Left colon (tissue), 2 donors: ENCODE results near the gene DHX38. TPM values are rescaled to one million over a fixed set of nuclear protein-coding genes. Genes with fewer than 3 reads are reported as not detected.
A peak's percentile ranks its signal among the peaks of the same experiment; 100 is the strongest.
"Not testable (repeated sequence)": the region's sequence is repeated elsewhere in the genome, so short reads cannot be mapped to it uniquely, and the experiment has no call there.

Source experiments
- ATAC-seq: fragments of 200-7000 bp; cut with Tn5 transposase; one replicate; pipeline ENCODE4 v1.9.1; 2020; ENCODE audit warnings: mild to moderate bottlenecking, moderate library complexity
- DNase-seq, 2 donors: peaks; one replicate each; pipeline ENCODE4 v3.0.0-alpha.2; 2020
- intact Hi-C, 2 donors: fragments of 100-400 bp; cut with DNase I in 1 of 2; cut with micrococcal nuclease in 1 of 2; formaldehyde crosslinking; loops; one replicate each; pipeline versions ENCODE4 v1.11.2 to v1.14.0; 2022; cut with DNase I, micrococcal nuclease
- long read RNA-seq: library from polyadenylated mRNA; unstranded; transcript quantifications from one replicate; pipeline ENCODE4 v2.0.0, GENCODE V29; 2021
- total RNA-seq, 2 donors: library from RNA; stranded (reverse); fragmentation: NEBNext Ultra II Directional; extraction: Animal tissue kit (Norgen Biotek cat#: 25700); gene quantifications; one replicate each; pipeline ENCODE4 v1.2.1, GENCODE V29; 2021
- donor health status: DM: no; HTN: no; CAD: no.
- donor health status: DM: yes; HTN: yes; CAD: no.

DHX38 gene
- total RNA-seq: 10 to 100 TPM; 52.0 to 61.5 TPM
- long read RNA-seq, full-length matches to known transcripts: 13 of 53 reads
- long read RNA-seq, partial matches to known transcripts: 35 of 53 reads
- long read RNA-seq, other reads (novel, unspliced or antisense): 5 of 53 reads

GRCh38 chr16:72093448-72094265, at the start of gene DHX38, which contains the start of gene TXNL4B:
DHX38 (plus strand) TSS chr16:72093847; CDS start chr16:72096158, 2,311 bp downstream.
TXNL4B (minus strand) TSS chr16:72093620; CDS start chr16:72090749, 2,871 bp downstream.
- intact Hi-C loops: loop anchor here in 1 of 2 donors (10.0 kb wide), 1 partner anchor 79 kb away; no protein-coding TSS in a partner anchor
- ATAC-seq: peak; percentile 96
- peak; percentile 93 to 96 for DNase-seq

- no peak for DNase-seq
- no peak for ATAC-seq
- intact Hi-C loops: no loop called here
Observed at GRCh38 chr16:72044296-72044695, 49.4 kb upstream of the DHX38 start.

GRCh38 chr16:72044825-72045359, 48.8 kb upstream of the DHX38 start:
- ATAC-seq (no peak), DNase-seq (no peak)
- intact Hi-C loops: no loop called here

- DNase-seq: no peak
- no peak for ATAC-seq
- intact Hi-C loops: no loop called here
Observed at GRCh38 chr16:72049110-72049509, 44.5 kb upstream of the DHX38 start.

- intact Hi-C loops: no loop called here
- DNase-seq (no peak), ATAC-seq (no peak)
Observed at GRCh38 chr16:72050769-72051464, 42.7 kb upstream of the DHX38 start.

GRCh38 chr16:72051818-72052217, 41.8 kb upstream of the DHX38 start:
- DNase-seq (no peak), ATAC-seq (no peak)
- intact Hi-C loops: no loop called here

GRCh38 chr16:72054254-72054847, 39.3 kb upstream of the DHX38 start, which contains the start of gene HP:
HP (plus strand) TSS chr16:72054505; CDS start chr16:72054653, 148 bp downstream.
- intact Hi-C loops: not testable (repeated sequence)

GRCh38 chr16:72055911-72056310, 37.7 kb upstream of the DHX38 start:
- DNase-seq (no peak), ATAC-seq (no peak)
- intact Hi-C loops: no loop called here

More at GRCh38 chr16:72054254-72054847, 39.3 kb upstream of the DHX38 start, which contains the start of gene HP:
- DNase-seq, ATAC-seq: not testable (repeated sequence)

GRCh38 chr16:72057313-72057712, 36.3 kb upstream of the DHX38 start:
- DNase-seq, intact Hi-C loops: not testable (repeated sequence)
- peak; percentile 82 for ATAC-seq

GRCh38 chr16:72059060-72059459, 34.6 kb upstream of the DHX38 start:
- DNase-seq (peak in 1 of 2 donors; percentile 7), ATAC-seq (peak; percentile 78)
- intact Hi-C loops: not testable (repeated sequence)

- intact Hi-C loops: no loop called here
- no peak for DNase-seq
- ATAC-seq: no peak
Observed at GRCh38 chr16:72060405-72060804, 33.2 kb upstream of the DHX38 start.

GRCh38 chr16:72061564-72061963, 32.1 kb upstream of the DHX38 start:
- no peak for DNase-seq
- intact Hi-C loops: no loop called here
- ATAC-seq: no peak

GRCh38 chr16:72064361-72064894, 29.2 kb upstream of the DHX38 start:
- intact Hi-C loops: no loop called here
- DNase-seq (no peak), ATAC-seq (no peak)

- intact Hi-C loops: no loop called here
- ATAC-seq (peak; percentile 64), DNase-seq (no peak)
Observed at GRCh38 chr16:72066747-72067146, 26.9 kb upstream of the DHX38 start.

GRCh38 chr16:72068930-72069329, 24.7 kb upstream of the DHX38 start:
- intact Hi-C loops: no loop called here
- DNase-seq: no peak
- ATAC-seq: no peak

GRCh38 chr16:72072514-72073342, 20.9 kb upstream of the DHX38 start:
- peak; percentile 65 for ATAC-seq
- peak in 1 of 2 donors; percentile 29 for DNase-seq
- intact Hi-C loops: no loop called here

GRCh38 chr16:72073560-72074230, 20.0 kb upstream of the DHX38 start:
- intact Hi-C loops: no loop called here
- ATAC-seq (no peak), DNase-seq (no peak)
